HG02870 (cell line): ENCODE data around the gene IGFBPL1.
"Not testable (repeated sequence)": the region's sequence is repeated elsewhere in the genome, so short reads cannot be mapped to it uniquely, and the experiment has no call there.

Experiments
- ATAC-seq: cut with Tn5 transposase; IDR thresholded peaks from one replicate; pipeline ENCODE4 v1.9.1; 2021; ENCODE audit warnings: mild to moderate bottlenecking, moderate library complexity; ENCODE audit not compliant: unreplicated experiment

Gene IGFBPL1

DNA sequence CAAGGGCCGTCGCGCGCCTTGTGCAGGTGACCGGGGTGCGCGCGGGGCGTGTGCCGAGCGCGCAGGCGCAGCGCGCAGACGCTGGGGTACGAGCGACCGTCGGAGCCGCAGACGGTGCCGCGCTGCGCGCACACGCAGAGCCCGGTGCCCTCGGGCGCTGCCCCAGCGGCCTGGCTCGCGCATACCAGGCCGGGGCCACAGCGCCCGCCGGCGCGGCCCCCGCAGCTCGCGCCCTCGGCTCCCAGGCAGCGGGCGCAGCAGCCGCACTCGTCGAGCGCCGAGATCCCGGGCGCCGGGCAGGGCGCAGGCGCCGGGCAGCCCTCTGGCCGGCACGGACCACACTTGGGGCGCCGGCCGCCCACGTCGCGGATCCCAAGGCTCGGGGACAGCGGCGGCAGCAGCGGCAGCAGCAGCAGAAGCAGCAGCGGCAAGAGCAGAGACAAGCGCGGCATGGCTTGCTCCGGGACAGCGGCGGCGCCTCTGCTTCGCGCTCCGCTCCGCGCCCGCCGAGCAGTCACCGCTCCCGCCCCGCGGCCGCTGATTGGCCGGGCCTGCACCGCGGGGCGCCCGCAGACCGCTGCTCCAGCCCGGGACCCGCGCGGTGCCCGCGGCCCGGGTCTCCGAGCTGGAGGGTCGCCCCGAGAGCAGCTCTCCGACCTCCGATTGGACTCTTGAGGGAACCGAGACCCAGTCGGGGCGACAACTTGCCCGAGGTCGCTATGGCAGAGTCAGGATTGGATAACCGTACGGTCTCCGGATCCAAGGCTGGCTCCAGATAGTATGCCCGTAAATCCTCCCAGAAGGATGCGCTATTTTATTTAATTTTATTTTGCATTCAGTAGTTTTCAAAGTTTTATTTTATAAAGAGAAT lies at the start of gene IGFBPL1:
IGFBPL1 (minus strand) TSS at position 482 of the 871 bp plus-strand sequence; CDS start at position 452, 30 bp downstream.
- ATAC-seq = no peak

DNA sequence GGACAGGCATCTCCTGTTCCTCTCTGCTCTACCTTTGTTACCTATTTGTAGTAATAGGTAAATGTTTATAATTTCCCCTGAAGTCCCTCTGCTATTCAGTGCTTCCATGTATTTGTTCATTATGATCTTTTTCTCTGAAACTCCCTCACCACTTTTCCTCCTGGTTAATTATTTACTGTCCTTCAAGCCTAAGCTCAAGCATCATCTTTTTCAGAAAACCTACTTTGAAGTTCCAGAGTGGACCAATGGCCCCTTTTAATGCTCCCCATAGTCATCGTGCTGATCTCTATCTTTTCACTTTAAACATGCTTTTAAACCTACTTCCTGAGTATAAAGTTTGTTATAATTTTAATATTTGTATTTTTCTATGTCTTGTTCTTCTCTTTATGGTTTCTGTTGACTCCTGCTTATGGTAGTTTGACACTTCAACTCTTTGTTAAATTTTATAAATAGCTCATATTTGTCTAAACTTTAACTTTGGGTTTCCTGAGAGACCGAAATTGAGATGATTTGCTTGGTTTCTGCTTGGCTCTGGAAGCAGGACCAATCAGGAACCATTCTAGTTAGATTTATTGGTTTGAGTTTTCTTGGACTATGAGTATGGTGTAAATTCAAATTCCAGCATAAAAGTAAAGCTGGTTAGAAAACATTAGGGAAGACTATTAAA lies 48.5 kb upstream of the IGFBPL1 start:
- not testable (repeated sequence) for ATAC-seq

GRCh38 chr9:38467404-38467803 lies 43.1 kb upstream of the IGFBPL1 start:
- no peak for ATAC-seq

- ATAC-seq = no peak
These were observed 29.6 kb upstream of the IGFBPL1 start for GRCh38 chr9:38453835-38454234.

DNA sequence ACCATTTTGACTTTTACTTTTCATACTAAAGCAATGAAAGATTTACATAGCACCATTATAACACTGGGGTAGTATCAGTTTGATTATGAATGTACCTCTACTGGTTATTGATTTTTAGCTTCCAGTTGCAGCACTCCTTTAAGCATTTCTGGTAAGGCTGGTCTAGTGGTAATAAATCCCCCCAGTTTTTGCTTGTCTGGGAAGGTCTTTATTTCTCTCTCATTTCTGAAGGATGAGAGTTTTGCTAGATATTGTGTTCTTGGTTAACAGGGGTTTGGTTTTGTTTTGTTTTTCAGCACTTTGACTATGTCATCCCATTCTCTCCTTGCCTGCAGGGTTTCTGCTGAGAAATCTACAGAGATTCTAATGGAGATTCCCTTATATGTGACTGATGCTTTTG lies 26.9 kb upstream of the IGFBPL1 start:
- no peak for ATAC-seq

DNA sequence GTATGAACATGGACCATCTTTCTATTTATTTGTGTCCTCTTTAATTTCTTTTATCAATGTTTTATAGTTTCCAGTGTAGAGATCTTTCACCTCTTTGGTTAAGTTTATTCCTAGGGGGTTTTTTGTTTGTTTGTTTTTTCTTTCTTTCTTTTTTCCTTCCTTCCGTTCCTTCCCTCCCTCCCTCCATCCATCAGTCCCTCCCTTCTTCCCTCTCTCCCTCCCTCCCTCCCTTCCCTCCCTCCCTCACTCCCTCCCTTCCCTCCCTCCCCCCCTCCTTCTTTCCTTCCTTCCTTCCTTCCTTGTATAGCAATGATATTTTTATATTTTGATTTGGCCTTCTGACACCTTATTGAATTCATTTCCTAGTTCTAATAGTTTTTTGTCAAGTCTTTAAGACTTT lies 23.4 kb upstream of the IGFBPL1 start:
- ATAC-seq = no peak

- ATAC-seq = no peak
These were observed 21.1 kb upstream of the IGFBPL1 start for GRCh38 chr9:38445154-38446043.

- no peak for ATAC-seq
These were observed 19.3 kb upstream of the IGFBPL1 start for GRCh38 chr9:38443597-38443996.

DNA sequence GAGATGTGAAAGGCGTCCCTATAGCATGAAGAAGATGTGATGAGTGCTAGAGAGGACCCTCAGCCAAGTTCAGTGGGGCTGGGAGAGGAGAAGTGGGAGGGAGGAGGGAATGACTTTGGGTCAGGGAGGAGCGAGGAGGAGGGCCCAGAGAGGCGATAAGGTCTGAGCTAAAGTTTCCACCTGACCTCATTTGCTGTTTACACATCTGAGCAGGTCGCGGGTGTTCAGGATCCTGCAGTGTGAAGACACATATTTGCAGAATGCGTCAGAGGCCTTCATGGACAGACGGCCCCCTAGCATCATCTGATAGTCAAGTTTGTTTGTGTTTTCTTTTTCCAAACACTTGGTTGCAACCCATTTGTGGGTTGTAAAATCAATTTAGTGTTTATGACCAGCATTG lies 18.9 kb upstream of the IGFBPL1 start:
- no peak for ATAC-seq

DNA sequence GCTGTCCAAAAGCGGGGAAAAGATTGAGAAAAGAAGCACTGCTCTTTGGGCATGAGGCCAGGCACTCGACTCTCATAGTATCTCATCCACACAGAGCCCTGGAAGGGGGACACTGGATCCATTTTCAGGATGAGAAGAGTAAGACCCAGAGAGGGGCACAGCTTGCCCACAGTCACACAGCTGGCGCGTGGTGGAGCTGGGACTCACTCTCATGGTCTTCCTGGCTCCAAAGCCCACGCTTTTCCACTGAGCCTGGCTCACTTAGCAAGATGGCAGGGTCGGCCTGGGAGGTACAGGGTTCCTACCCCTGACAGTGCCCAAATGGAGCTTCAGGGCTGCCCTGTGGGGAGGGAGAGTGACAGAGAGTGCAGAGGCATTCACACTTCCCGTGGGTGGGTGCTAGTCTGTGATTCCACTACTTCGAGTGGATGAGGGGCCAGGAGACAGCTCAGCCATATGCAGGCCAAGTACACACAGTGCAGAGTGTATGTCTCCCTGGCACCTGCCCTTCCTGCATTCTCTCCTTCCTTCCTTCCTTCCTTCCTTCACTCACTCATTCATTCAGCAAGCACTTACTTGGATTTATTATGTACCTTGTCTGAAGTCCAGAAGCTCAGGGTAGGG lies 18.3 kb upstream of the IGFBPL1 start:
- no peak for ATAC-seq

GRCh38 chr9:38441347-38442085 lies 17.3 kb upstream of the IGFBPL1 start:
- ATAC-seq = no peak

DNA sequence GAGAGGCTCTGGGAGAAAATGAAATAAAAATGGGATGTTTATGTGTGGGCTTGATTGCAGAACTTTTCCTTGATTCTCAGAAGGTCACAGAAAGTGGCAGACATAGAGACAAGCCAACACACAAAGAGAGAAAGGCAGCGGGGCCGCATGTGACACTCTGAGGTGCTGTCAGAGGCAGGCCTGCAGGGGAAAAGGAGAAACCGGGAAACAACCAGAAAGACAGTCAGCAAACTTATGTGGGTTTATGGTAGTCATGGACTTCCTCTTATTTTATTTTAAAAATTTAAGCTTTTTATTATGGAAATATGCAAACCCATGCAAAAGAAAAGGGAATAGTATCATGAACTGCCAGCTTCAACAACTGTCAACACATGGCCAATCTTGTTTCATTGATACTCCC lies 16.3 kb upstream of the IGFBPL1 start:
- no peak for ATAC-seq

GRCh38 chr9:38439916-38440301 lies 15.7 kb upstream of the IGFBPL1 start:
- ATAC-seq = no peak

GRCh38 chr9:38439291-38439915 lies 15.1 kb upstream of the IGFBPL1 start:
- ATAC-seq = no peak

DNA sequence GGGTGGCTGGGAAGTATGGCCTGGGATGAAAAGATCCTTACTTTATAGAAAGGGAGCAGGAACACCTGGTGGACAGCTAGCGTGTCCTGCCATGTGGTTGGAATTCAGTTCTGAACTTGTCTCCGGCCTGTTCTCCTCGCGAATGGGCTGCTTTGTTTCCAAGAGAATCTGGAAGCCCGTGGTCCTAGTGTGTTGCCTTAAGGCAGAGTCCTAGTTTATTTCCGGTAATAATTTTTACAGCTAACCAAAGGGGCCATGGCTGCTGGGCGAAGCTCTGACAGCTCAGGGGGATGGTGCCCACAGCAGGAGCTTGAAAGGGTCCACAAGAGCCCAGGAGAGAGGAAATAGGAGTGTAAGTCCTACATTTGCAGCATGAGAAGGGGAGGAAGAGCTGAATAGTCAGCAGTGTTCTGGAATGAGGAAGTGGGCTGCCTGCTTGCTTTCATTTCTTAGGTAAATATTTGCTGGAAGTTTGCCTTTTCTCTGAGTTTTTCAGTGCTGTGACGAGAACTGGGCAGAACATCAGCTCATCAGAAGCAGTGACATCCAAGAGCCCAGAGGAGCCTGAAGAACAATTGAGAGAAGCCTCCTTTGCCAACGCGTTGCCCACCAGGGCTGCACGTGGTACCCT lies 13.1 kb upstream of the IGFBPL1 start:
- ATAC-seq = no peak

DNA sequence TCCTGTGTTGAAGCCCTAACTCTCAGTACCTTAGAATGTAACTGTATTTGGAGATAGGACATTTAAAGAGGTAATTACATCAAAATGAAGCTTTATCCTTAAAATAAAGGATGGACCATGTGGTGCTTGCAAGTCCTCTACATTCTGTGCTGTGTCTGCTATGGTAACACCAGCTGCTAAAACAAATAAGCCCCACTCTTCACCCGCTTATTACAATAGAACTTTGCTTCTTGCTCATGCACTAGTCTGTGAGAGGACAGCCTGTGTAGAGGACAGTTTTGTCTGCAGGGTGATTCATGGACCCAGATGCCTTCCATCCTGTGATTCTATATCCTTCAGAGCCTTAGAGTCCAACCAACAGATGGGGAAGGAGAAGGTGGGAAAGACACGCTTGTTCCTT lies 12.5 kb upstream of the IGFBPL1 start:
- ATAC-seq = no peak

- ATAC-seq = no peak
These were observed 11.3 kb upstream of the IGFBPL1 start for GRCh38 chr9:38435521-38435920.

GRCh38 chr9:38434853-38435252 lies 10.6 kb upstream of the IGFBPL1 start:
- no peak for ATAC-seq

DNA sequence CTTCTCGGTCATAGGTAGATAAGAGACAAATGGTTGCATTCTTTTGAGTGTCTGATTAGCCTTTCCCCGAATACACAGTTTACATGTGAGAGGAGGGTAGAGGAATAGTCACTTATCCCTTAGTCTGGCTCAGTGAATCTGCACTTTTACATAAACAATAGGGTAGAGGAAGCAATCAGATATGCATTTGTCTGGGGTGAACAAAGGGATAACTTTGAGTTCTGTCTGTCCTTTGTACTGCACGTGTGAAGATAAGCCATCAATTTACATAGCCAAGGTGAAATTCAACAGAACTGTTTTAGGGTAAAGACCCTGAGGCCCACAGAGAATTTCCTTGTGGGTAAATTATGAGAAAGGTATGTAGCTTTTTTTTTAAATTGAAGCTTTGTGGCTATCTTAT lies 10.1 kb upstream of the IGFBPL1 start:
- no peak for ATAC-seq
